Osteocyte (in vitro differentiated cells): Measurements from ENCODE around the gene NGLY1. TPM values are rescaled to one million over a fixed set of nuclear protein-coding genes. Genes with fewer than 3 reads are reported as not detected.

Experiments
- DNase-seq: peaks from one replicate; pipeline ENCODE4 v3.0.0; 2021; ENCODE audit warnings: mixed read lengths; ENCODE audit not compliant: unreplicated experiment; ENCODE audit errors: extremely low spot score
- H3K27ac Mint-ChIP-seq: one replicate; pipeline ENCODE4 v1.8.0; 2021; ENCODE audit warnings: mild to moderate bottlenecking, mixed read lengths; ENCODE audit not compliant: unreplicated experiment
- H3K27me3 Mint-ChIP-seq: one replicate; pipeline ENCODE4 v1.8.0; 2021; ENCODE audit warnings: mixed read lengths; ENCODE audit not compliant: unreplicated experiment
- H3K36me3 Mint-ChIP-seq: one replicate; pipeline ENCODE4 v1.8.0; 2021; ENCODE audit warnings: mixed read lengths; ENCODE audit not compliant: unreplicated experiment
- H3K4me1 Mint-ChIP-seq: one replicate; pipeline ENCODE4 v1.8.0; 2021; ENCODE audit warnings: mixed read lengths; ENCODE audit not compliant: unreplicated experiment
- H3K4me3 Mint-ChIP-seq: one replicate; pipeline ENCODE4 v1.8.0; 2021; ENCODE audit warnings: mild to moderate bottlenecking, moderate library complexity, mixed read lengths; ENCODE audit not compliant: unreplicated experiment
- H3K9me3 Mint-ChIP-seq: one replicate; pipeline ENCODE4 v1.8.0; 2021; ENCODE audit warnings: mixed read lengths; ENCODE audit not compliant: unreplicated experiment
- total RNA-seq: library from RNA; stranded (reverse); gene quantifications from 2 replicates; pipeline ENCODE4 v1.2.1, GENCODE V29; 2021
- TF ChIP-seq, protein P1 (sequence below): fragments of 200-600 bp; sonication (generic); IDR thresholded peaks from 2 replicates; pipeline ENCODE4 v1.5.0; 2021; ENCODE audit warnings: antibody characterized with exemption, mild to moderate bottlenecking, moderate library complexity

The NGLY1 gene
- total RNA-seq, 1 donor from 2014 or later = 29.6 TPM

DNA sequence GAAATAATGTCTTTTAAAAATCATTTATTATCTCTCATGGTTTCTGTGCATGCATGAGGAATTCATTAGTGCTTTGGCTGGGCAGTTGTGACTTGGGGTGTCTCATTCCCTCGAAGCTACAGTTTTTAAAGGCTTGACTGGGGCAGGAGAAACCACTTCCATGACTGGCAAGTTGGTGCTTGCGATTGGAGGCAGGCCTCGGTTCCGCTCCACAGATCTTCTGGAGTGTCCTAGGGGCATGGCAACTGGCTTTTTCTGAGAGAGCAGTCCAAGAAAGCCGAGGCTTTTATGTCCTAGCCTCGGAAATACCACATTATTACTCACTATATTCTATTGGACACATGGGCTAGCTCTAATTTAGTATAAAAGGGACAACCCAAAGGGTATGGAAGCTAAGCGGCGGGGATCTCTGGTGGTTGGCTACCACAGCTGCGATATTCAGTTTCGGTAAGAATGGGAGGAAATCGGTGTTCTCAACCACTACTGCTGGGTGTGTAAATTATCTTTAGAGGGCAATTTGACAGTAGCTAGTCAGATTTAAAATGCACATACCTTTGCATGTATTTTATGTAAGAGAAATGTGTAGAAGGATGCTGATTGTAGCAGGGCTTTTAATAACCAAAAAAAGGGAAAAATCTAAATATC lies 69.8 kb downstream of the NGLY1 start:
- H3K9me3 Mint-ChIP-seq = peaks cover 10% of the 10 kb centered on the region
- TF ChIP-seq, protein P1, sequence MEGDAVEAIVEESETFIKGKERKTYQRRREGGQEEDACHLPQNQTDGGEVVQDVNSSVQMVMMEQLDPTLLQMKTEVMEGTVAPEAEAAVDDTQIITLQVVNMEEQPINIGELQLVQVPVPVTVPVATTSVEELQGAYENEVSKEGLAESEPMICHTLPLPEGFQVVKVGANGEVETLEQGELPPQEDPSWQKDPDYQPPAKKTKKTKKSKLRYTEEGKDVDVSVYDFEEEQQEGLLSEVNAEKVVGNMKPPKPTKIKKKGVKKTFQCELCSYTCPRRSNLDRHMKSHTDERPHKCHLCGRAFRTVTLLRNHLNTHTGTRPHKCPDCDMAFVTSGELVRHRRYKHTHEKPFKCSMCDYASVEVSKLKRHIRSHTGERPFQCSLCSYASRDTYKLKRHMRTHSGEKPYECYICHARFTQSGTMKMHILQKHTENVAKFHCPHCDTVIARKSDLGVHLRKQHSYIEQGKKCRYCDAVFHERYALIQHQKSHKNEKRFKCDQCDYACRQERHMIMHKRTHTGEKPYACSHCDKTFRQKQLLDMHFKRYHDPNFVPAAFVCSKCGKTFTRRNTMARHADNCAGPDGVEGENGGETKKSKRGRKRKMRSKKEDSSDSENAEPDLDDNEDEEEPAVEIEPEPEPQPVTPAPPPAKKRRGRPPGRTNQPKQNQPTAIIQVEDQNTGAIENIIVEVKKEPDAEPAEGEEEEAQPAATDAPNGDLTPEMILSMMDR = no peak
- no peaks in the 10 kb centered on the region for H3K4me1 Mint-ChIP-seq
- DNase-seq = no peak
- peaks cover 9% of the 10 kb centered on the region for H3K27me3 Mint-ChIP-seq
- H3K4me3 Mint-ChIP-seq = no peak overlapping the region
- H3K36me3 Mint-ChIP-seq = peaks cover 9% of the 10 kb centered on the region
- H3K27ac Mint-ChIP-seq = no peak overlapping the region

- peaks cover under 1% of the 10 kb centered on the region for H3K9me3 Mint-ChIP-seq
- no peak for DNase-seq
- H3K4me1 Mint-ChIP-seq = no peaks in the 10 kb centered on the region
- no peaks in the 10 kb centered on the region for H3K36me3 Mint-ChIP-seq
- TF ChIP-seq, protein P1 = no peak
- no peak overlapping the region for H3K4me3 Mint-ChIP-seq
- H3K27ac Mint-ChIP-seq = no peak overlapping the region
- peaks cover 29% of the 10 kb centered on the region for H3K27me3 Mint-ChIP-seq
Observed at GRCh38 chr3:25711090-25711489, 72.2 kb downstream of the NGLY1 start.

DNA sequence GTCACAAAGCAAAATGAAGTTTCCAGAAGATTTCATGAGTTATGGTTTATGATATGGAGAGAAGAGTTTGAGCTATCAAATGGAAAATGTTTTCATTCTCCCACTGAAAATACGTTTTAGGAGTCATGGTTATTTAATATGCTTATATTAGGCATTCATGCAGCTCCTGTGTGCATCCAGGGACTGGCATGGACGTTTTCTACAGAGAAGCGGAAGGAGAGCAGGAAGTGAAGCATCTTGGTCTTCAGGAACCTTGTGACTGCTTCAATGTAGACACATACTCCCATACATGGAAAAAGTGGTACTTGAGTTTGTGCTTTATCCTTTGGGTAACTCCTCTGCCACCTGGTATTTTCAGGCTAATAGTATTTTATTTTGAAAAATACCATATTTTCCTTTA lies 75.2 kb downstream of the NGLY1 start:
- Mint-ChIP-seq H3K4me1 (no peaks in the 10 kb centered on the region), H3K4me3 (no peak overlapping the region), H3K36me3 (no peaks in the 10 kb centered on the region), H3K9me3 (no peaks in the 10 kb centered on the region), H3K27me3 (peaks cover 48% of the 10 kb centered on the region), H3K27ac (no peak overlapping the region)
- TF ChIP-seq, protein P1 = no peak
- DNase-seq = no peak

DNA sequence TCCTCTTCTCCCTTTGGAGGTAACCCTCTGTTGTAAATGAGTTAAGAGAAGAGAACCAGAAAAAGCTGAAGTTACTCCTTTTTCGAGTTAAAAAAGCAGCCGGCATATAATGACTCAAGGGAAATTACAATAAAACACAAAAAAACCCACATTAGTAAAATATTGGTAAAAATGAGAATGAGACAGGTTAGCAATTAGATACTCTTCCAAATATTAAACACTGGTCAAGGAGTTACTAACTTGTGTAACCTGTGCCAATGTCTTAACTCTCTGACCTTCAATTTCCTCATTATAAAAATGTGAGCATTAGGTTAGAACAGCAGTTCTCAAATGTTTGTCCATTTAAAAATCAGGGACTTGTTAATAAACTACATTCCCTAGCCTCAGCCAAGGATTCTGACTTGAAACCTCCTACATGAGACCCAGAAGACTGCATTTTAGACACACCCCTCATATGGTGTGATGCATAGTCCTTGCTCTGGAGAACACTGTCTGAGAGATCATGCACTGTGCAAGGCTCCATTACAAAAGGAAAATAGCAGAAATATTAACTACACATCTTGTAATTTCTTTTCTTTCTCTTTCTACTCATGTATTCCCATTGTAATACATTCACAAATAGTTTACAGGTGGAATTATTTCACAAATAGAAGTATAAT lies 75.8 kb downstream of the NGLY1 start:
- no peak for DNase-seq
- Mint-ChIP-seq H3K4me1 (no peaks in the 10 kb centered on the region), H3K36me3 (no peaks in the 10 kb centered on the region)

DNA sequence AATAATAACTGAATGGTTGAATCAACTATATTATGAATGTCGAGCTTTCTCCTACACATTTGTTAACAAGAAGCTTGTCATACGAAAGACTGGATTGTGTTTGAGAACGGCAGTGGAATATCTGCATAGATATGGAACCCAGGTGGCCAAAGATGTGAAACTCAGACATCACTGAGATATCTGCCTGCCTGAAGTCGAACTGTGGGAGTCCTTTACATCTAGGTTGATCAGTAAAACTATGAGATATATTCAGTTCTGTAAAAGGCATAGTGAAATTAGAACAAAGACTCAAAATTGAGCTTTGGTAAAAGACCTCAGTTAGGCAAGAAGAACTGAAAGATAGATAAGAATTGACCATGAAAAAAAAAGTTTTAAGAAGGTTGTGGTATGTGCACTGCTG lies 77.0 kb downstream of the NGLY1 start:
- Mint-ChIP-seq H3K36me3 (no peaks in the 10 kb centered on the region), H3K27me3 (peaks cover 58% of the 10 kb centered on the region), H3K27ac (no peak overlapping the region), H3K9me3 (no peaks in the 10 kb centered on the region), H3K4me3 (no peak overlapping the region), H3K4me1 (no peaks in the 10 kb centered on the region)
- DNase-seq = no peak
- TF ChIP-seq, protein P1 = no peak

More for the DNA sequence above, 75.8 kb downstream of the NGLY1 start:
- Mint-ChIP-seq H3K27me3 (peaks cover 53% of the 10 kb centered on the region), H3K9me3 (no peaks in the 10 kb centered on the region), H3K4me3 (no peak overlapping the region), H3K27ac (no peak overlapping the region)
- TF ChIP-seq, protein P1 = no peak
